GM19043 (cell line): ENCODE results near the gene PPIE.
A peak's percentile ranks its signal among the peaks of the same experiment; 100 is the strongest.
"Not testable (repeated sequence)": the region's sequence is repeated elsewhere in the genome, so short reads cannot be mapped to it uniquely, and the experiment has no call there.

ENCODE experiments used
- ATAC-seq: cut with Tn5 transposase; IDR thresholded peaks from one replicate; pipeline ENCODE4 v1.9.1; 2021; ENCODE audit warnings: low read depth; ENCODE audit not compliant: unreplicated experiment

The PPIE gene

GRCh38 chr1:39776886-39777285, 38.2 kb downstream of the PPIE start:
- ATAC-seq: no peak

GRCh38 chr1:39777306-39777705, 38.6 kb downstream of the PPIE start:
- no peak for ATAC-seq

- not testable (repeated sequence) for ATAC-seq
These were observed 39.2 kb downstream of the PPIE start for GRCh38 chr1:39777896-39778295.

DNA sequence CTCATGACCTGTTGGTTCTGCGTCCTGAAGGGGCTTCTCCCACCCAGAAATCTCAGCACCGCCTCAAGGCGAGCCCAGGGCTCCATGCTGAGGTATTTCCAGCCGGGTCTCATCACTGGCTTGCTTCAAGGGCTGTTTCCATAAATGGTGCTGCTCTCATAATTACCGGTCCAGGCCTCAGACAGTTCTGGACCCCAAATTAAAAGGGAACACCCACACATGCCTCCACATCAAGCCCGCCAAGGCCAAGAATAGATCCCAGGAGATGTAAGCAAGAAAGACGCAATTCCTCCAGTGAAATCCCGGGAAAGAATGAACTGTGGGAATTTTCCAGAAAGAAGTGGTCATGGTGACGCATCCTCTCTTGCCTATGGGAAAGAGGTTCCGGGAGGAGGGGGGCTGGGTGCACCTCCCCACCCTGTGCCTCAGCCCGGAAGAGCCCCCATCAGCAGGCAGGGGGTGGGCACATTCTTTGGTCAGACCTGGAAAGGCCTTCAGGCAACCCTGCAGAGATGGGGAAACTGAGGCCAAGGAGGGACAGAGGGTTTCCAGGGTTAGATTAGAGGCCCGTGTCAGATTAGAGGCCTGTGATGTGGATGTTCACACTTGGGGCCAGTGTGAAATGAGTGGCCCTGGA, 39.9 kb downstream of the PPIE start:
- ATAC-seq: not testable (repeated sequence)

DNA sequence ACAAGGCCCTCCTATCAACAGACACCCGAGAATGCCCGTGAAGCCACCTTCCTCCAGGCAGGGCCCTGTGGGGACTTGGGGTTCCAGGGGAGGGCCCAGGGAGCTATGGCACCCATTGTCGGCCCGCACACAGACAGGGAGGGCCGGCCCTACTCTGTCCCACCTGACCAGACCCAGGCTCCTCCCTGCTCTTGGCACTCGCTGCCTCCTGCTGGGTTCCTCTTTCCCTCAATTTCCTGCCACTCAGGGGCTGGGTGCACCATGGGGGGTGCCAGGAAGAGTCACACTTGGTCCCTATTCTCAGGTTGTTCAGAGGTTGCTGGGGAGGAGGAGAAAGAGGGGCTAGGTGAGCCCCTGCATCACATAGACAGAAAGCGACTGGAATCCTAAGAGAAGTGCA, 40.5 kb downstream of the PPIE start:
- no peak for ATAC-seq

DNA sequence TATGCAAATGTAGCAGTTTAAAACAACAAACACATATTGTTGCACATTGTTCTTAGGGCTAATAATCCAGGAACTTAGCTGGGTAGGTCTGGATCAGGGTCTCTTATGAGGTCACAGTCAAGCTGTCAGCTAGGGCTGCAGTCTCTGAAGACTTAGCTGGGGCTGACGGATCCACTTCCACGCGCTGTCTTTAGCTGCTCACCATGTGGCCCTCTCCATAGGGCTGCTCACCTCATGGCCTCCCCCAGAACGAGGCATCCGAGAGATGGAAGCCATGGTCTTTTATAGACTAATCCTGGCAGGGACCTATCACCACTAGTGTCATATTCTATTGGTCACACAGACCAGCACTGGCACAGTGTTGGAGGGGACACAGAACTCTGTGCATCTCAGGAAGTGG, 41.1 kb downstream of the PPIE start:
- ATAC-seq: no peak

DNA sequence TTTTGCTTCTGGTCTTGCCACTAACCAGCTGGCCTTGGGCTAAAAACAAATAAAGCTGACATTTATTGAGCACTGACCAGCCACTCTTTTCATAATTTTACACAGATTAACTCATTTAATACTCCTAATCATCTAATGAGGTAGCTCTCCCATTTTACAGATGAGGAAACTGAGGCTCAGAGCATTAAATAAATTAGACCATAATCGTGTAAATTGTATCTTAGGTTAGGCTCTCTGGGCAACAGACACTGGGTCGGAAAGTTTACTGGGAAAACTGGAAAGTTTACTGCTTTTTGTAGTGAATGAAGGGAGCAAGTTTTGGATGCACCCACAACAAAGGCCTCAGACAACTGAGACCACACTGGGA, 42.6 kb downstream of the PPIE start:
- no peak for ATAC-seq

DNA sequence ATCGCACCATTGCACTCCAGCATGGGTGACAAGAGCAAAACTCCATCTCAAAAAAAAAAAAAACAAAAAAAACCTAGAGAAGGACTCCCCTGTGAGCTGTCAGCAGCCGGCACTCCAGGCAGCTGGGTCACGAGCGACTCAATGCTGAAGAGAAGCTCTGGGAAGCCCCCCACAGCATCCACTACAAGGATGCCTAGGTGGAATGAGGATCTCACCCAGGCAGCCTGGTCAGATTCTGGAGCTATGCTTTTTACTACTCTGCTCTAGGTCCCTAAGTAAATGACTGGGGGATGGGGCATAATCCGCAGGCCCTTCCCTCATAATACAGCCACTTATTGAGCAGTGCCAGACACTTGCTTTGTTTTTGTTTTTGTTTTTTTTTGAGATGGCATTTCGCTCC, 43.4 kb downstream of the PPIE start:
- no peak for ATAC-seq

DNA sequence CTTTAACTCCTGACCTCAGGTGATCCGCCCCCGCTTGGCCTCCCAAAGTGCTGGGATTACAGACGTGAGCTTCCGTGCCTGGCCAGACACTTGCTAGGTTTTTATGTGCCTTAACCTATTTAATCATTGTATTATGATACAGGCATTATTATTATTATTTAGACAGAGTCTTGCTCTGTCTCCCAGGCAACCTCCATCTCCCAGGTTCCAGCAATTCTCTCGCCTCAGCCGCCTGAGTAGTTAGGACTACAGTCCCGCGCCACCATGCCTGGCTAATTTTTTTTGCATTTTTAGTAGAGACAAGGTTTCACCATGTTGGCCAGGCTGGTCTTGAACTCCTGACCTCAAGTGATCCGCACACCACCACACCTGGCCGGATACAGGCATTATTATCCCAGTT, 44.0 kb downstream of the PPIE start:
- ATAC-seq: not testable (repeated sequence)

GRCh38 chr1:39786303-39787107, 47.8 kb downstream of the PPIE start:
- not testable (repeated sequence) for ATAC-seq

DNA sequence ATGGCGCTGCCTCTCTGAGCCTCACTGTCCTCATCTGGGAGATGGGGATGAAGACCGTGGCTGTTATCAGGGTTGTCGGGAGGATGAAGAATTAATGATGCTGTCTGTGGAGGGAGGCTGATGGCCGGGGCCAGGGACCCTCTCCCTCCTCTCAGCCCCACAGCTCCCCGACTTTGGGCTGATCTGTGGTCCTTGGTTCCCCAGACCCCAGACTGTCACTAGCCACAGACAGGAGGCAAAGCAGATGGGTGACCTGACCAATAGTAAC, 48.4 kb downstream of the PPIE start:
- not testable (repeated sequence) for ATAC-seq

DNA sequence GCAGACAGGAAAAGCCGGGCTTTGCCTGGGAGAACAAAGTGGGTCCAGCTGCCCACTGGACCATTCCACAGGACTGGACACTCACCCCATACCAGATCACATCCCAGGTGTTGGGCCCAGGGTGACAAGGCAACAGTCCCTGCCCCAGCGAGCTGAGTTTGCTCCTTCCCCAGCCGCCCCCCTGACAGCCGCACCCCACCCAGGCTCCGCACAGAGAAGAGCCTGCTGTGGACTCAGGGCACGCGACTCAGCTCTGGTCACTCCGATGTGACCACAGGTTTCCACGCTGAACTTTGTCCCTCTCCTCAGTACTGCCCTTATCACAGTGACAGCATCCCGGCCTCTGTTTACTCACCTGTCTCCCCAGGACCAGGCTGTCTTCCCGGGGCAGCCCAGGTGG, 48.8 kb downstream of the PPIE start:
- ATAC-seq: no peak

GRCh38 chr1:39787964-39788363, 49.3 kb downstream of the PPIE start:
- ATAC-seq: not testable (repeated sequence)

DNA sequence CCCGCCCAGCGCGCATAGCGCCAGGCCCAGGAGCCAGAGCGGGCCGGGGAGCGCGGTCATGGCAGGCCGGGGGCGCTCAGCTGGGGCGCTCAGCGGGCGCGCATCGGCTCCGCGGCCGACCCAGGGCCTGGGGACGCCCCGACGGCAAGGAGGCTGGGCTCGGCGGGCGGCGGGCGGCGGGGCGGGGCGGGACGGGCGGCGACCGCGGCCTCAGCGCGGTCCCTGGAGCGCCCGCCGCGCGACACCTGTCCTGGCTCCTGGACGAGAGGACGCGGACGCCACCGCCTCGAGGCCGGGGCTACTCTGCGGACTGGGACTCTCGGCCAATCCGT, 49.7 kb downstream of the PPIE start:
- no peak for ATAC-seq

DNA sequence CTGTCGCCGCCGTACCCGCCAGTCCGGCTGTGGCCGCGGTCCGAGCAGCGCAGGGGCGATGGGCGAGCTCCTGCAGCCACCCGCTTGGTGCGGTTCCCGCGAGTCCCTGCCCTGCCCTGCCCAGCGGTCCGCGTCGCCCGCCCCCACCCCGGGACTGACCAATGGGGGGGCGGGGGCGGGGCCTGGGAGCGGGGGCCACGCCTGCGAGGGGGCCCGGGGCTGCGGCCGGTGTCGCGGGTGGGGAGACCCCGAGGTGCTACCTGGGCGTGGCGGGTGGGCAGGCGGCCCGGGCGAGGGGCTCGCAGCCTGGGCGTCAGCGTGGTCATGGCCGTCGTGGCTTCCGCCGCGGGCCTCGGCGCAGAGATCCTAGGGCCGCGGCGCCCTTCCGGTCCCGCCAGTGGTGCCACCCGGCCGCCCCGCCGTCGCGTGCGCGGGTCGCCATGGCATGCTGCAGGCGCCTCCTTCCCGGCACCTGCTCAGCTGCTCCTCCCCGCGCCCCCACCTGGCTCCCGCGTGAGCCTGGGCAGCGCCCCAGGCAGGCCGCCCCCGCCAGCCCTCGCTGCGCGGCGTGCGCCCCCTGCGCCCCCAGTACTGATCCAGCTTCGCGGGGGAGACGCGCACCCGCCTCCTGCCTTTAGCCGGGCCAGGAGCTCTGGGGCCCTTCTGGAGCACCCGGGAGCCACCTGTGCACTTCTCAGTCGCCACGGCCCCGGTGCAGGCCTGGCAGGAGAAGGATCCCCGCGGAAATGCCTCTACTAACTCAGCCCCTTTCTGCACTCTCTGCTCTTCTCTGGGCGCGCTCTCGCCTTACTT, 50.3 kb downstream of the PPIE start, which contains the start of gene BMP8B:
BMP8B (minus strand) TSS at position 108 of the 813 bp plus-strand sequence. CDS start 380 bp downstream, outside the sequence.
- ATAC-seq: no peak

DNA sequence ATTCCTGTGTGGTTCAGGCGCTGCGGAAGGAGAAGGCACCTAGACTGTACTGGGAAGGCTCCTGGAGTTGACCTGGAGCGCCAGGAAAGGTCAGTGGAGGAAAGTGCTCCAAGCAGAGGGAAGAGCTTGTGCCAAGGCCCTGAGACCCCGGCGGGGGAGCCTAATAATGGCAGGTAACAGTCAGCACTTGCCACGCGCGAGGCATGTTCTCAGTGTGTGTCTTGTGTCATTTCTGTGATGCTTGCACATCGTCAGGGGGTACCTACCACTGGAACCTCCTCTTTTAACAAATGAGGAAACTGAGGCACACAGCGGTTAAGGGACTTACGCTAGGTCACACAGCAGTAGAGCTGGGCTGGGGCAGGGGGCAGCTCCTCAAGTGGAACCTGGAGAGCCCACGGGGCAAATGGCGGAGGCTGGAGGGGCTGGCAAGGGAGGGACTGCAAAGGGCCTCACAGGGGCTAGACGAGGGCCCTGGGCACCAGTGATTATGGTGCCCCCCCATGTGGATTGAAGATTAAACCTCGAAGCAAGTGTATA, 51.0 kb downstream of the PPIE start:
- no peak for ATAC-seq

GRCh38 chr1:39791838-39792237, 53.2 kb downstream of the PPIE start:
- ATAC-seq: no peak

- ATAC-seq: no peak
These were observed 57.0 kb downstream of the PPIE start for GRCh38 chr1:39795651-39796050.

DNA sequence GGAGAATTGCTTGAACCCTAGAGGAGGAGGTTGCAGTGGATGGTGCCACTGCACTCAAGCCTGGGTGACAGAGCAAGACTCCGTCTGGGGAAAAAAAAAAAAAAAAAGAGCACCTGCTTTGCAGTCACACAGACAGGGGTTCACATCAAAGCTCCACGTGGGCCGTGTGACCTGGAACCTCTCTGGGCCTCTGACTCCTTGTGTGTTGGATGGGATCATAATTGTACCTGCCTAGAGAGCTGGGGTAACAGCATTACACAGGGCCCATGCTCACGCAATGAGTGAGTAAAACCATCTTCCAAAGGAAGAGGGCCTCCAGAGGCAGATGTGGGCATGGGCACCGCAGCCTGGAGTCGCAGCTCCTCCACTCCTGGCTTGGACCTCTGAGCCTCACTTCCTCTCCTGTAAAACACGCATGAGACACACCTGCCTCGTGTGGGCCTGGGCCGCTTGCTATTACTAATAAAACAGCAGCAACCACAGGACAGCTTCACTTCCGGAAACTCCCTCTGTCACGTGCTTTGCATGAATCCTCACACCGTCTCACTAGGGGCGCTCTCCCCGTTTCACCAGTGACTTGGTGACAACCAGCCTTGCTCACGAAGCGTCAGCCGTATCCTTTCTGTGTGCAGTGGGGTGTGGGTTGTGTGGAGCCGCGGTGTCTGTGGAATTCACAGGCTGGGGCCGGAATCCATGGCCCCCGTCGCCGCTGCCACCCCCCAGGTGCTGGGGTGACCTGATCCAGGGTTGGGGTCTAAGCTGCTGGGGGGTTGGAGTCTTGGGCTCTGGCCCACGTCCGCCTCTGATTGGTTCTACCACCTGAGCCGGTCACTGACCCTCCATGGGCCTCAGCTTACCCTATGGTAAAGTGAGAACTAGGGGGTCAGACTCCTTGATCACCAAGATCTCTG, 60.4 kb downstream of the PPIE start:
- ATAC-seq: peak; percentile 79

GRCh38 chr1:39799770-39800470, 61.2 kb downstream of the PPIE start:
- peak; percentile 31 for ATAC-seq
